Measurements from ENCODE around the gene SFSWAP.

Gene SFSWAP

DNA sequence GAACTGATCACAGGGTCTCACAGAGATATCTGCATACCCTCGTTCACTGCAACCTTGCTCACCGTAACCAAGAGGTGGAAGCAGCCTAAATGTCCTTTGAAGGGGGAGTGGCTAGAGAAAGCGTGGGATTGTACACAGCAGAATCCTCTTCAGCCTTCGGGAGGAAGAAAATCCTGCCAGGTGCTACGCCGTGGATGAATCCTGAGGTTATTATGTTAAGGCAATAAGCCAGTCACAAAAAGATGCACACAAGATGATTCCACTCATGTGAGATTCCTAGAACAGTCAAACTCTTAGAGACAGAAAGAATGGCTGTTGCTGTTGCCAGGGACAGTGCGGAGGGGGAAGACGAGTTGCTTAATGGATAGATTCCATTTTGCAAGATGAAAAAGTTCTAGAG lies 39.6 kb upstream of the SFSWAP start (continued):
- TF ChIP-seq, protein P1, sequence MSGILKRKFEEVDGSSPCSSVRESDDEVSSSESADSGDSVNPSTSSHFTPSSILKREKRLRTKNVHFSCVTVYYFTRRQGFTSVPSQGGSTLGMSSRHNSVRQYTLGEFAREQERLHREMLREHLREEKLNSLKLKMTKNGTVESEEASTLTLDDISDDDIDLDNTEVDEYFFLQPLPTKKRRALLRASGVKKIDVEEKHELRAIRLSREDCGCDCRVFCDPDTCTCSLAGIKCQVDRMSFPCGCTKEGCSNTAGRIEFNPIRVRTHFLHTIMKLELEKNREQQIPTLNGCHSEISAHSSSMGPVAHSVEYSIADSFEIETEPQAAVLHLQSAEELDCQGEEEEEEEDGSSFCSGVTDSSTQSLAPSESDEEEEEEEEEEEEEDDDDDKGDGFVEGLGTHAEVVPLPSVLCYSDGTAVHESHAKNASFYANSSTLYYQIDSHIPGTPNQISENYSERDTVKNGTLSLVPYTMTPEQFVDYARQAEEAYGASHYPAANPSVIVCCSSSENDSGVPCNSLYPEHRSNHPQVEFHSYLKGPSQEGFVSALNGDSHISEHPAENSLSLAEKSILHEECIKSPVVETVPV (CRISPR knock-in tag; IDR thresholded peaks at IDR 0.05) = no peak

DNA sequence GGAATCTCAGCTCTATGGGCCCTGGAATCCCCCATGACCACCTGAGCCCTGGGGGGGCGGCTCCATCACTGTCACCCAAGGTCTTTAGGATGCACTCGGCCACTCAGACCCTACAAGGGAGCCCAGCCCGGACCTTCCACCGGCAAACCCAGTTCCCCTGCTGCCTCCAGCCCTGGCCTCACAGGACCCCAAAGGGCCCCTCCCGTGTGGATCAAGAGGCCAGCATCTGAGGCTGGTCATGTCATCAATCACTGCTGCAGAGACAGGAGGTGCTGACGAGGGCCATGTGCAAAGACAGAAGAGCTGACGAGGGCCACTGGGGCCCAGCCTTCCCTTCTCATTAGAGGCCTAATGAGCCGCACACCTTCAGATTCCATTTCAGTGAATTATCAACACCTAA lies 39.0 kb upstream of the SFSWAP start:
- ATAC-seq = no peak

DNA sequence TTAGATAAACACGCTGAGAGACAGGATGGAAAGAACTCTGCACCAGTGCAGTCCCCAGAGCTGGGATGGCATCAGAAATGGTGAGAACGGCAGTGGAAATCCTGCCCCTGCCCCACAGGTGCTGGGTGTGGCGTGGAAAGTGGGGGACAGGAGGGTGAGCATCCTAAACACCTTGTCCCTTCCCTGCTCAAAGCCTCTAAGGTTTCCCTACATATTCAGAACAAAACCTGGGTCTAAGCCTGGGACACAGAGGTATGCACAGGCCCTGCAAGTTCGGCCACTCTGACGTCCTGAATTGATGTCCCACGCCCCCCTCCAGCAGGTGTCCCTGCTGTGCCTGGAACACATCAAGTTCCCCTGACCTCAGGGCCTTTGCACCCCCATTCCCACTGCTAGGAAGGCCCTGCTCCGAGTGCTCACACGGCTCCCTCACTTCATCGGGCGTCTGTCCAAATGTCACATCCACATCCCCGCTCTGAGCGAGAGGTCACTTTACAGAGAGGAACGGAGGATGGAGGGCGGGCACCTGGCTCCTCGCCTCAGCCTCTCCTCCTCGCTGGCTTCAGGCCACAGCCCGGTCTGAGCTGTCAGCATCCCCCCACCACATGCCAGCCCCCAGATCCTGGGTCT lies 38.5 kb upstream of the SFSWAP start:
- ATAC-seq = no peak
- TF ChIP-seq ZFP3 (CRISPR knock-in tag; IDR thresholded peaks at IDR 0.05) = no peak
- TF ChIP-seq ZFP30 (CRISPR knock-in tag; IDR thresholded peaks at IDR 0.05) = no peak
- TF ChIP-seq, protein P1 (CRISPR knock-in tag; IDR thresholded peaks at IDR 0.05) = no peak
- no peak for TF ChIP-seq CSDC2 (CRISPR knock-in tag; IDR thresholded peaks at IDR 0.05)
- TF ChIP-seq PPARA (CRISPR knock-in tag; IDR thresholded peaks at IDR 0.05; ENCODE audit: borderline replicate concordance) = no peak
- no peak for TF ChIP-seq ARNTL (CRISPR knock-in tag; IDR thresholded peaks at IDR 0.05; ENCODE audit: borderline replicate concordance, low read depth)
- no peak for TF ChIP-seq RARB (CRISPR knock-in tag; IDR thresholded peaks at IDR 0.05)
- no peak for TF ChIP-seq ZNF565 (CRISPR knock-in tag; conservative IDR thresholded peaks at IDR 0.05; ENCODE audit: low read depth)
- TF ChIP-seq OSR1 (CRISPR knock-in tag; IDR thresholded peaks at IDR 0.05) = no peak
- TF ChIP-seq ISL1 (CRISPR knock-in tag; IDR thresholded peaks at IDR 0.05) = no peak
- no peak for TF ChIP-seq ZC3H10 (CRISPR knock-in tag; IDR thresholded peaks at IDR 0.05)
- no peak for TF ChIP-seq BACH2 (CRISPR knock-in tag; IDR thresholded peaks at IDR 0.05; ENCODE audit: borderline replicate concordance)
- no peak for TF ChIP-seq ESRRG (CRISPR knock-in tag; IDR thresholded peaks at IDR 0.05)

More for the DNA sequence above, 39.0 kb upstream of the SFSWAP start:
- TF ChIP-seq ZFP3 (CRISPR knock-in tag; IDR thresholded peaks at IDR 0.05) (no peak), OSR1 (CRISPR knock-in tag; IDR thresholded peaks at IDR 0.05) (no peak), TOX (CRISPR knock-in tag; IDR thresholded peaks at IDR 0.05; ENCODE audit: borderline replicate concordance) (no peak)
- TF ChIP-seq, protein P2, sequence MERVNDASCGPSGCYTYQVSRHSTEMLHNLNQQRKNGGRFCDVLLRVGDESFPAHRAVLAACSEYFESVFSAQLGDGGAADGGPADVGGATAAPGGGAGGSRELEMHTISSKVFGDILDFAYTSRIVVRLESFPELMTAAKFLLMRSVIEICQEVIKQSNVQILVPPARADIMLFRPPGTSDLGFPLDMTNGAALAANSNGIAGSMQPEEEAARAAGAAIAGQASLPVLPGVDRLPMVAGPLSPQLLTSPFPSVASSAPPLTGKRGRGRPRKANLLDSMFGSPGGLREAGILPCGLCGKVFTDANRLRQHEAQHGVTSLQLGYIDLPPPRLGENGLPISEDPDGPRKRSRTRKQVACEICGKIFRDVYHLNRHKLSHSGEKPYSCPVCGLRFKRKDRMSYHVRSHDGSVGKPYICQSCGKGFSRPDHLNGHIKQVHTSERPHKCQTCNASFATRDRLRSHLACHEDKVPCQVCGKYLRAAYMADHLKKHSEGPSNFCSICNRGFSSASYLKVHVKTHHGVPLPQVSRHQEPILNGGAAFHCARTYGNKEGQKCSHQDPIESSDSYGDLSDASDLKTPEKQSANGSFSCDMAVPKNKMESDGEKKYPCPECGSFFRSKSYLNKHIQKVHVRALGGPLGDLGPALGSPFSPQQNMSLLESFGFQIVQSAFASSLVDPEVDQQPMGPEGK (CRISPR knock-in tag; IDR thresholded peaks at IDR 0.05; ENCODE audit: borderline replicate concordance) = no peak
- TF ChIP-seq, protein P1 (CRISPR knock-in tag; IDR thresholded peaks at IDR 0.05) = no peak

DNA sequence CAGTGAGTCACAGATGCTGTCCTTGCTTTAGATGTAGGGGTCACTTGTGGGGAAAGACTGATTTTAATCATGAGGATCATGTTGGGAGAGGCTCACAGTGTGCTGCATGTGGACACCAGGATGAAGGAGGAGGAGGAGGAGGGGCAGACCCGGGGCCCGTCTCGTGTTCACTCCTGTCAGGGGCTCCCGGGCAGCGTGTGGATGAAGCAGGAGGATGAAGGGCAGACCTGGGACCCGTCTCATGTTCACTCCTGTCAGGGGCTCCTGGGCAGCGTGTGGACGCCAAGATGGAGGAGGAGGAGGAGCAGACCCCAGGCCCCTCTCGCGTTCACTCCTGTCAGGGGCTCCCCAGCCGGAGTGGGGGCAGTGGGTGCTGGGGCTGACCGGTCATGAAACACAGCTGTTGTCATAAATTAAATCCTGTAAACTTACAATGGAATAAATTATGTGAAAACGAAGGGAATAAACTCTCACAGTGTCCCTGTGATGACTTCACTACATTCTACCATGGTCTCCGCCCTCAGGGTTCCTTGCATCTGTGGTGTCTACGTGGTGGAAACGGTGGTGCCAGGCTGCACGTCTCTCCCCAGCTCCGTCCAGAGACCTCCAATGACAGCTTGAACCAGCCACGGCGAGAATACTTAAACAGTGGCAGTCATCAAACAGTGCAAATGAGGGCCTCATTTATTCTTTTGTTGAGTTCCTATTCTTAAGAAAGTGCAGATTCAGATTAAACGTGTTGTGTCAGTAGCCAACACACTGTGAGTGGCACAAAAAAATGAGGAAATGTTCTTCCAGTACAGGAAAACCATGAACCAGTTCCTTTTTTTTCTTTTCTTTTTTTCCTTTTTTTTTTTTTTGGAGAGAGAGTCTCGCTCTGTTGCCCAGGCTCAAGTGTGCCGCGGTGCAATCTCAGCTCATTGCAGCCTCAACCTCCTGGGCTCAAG lies 37.7 kb upstream of the SFSWAP start:
- ATAC-seq = no peak
- TF ChIP-seq ZFP3 (CRISPR knock-in tag; IDR thresholded peaks at IDR 0.05) (no peak), ZNF8 (CRISPR knock-in tag; IDR thresholded peaks at IDR 0.05) (no peak)

DNA sequence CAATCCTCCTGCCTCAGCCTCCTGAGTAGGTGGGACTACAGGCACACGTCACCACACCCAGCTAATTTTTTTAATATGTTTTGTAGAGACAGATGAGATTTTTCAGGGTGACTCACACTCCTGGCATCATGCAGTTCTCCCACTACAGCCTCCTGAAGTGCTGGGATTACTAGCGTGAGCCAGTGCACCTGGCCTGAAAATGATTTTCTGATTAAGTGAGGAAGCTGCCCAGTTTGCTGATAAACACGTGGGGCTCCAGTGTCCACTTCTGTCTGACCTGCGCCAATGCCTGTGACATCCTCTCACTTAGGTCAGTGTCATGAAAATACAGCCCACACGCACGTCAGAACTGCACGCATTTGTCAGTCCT lies 37.0 kb upstream of the SFSWAP start:
- ATAC-seq = no peak
- TF ChIP-seq GLIS3 (CRISPR knock-in tag; IDR thresholded peaks at IDR 0.05) (no peak), BACH2 (CRISPR knock-in tag; IDR thresholded peaks at IDR 0.05; ENCODE audit: borderline replicate concordance) (no peak), ARNTL (CRISPR knock-in tag; IDR thresholded peaks at IDR 0.05; ENCODE audit: borderline replicate concordance, low read depth) (no peak), ZNF8 (CRISPR knock-in tag; IDR thresholded peaks at IDR 0.05) (no peak), ESRRG (CRISPR knock-in tag; IDR thresholded peaks at IDR 0.05) (no peak), ISL1 (CRISPR knock-in tag; IDR thresholded peaks at IDR 0.05) (no peak), ZC3H10 (CRISPR knock-in tag; IDR thresholded peaks at IDR 0.05) (no peak), TOX (CRISPR knock-in tag; IDR thresholded peaks at IDR 0.05; ENCODE audit: borderline replicate concordance) (no peak), TCF4 (CRISPR knock-in tag; IDR thresholded peaks at IDR 0.05; ENCODE audit: borderline replicate concordance) (no peak), ZNF70 (CRISPR knock-in tag; IDR thresholded peaks at IDR 0.05) (no peak)
- TF ChIP-seq, protein P2 (CRISPR knock-in tag; IDR thresholded peaks at IDR 0.05; ENCODE audit: borderline replicate concordance) = no peak
- TF ChIP-seq, protein P3, sequence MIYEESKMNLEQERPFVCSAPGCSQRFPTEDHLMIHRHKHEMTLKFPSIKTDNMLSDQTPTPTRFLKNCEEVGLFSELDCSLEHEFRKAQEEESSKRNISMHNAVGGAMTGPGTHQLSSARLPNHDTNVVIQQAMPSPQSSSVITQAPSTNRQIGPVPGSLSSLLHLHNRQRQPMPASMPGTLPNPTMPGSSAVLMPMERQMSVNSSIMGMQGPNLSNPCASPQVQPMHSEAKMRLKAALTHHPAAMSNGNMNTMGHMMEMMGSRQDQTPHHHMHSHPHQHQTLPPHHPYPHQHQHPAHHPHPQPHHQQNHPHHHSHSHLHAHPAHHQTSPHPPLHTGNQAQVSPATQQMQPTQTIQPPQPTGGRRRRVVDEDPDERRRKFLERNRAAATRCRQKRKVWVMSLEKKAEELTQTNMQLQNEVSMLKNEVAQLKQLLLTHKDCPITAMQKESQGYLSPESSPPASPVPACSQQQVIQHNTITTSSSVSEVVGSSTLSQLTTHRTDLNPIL (CRISPR knock-in tag; IDR thresholded peaks at IDR 0.05; ENCODE audit: low read depth) = no peak
- TF ChIP-seq, protein P1 (CRISPR knock-in tag; IDR thresholded peaks at IDR 0.05) = no peak

Measured in SK-N-SH treated with all-trans-retinoic acid at 6 μM for 48 hours (cell line).